ENCODE data around the gene INF2. TPM values are rescaled to one million over a fixed set of nuclear protein-coding genes. Genes with fewer than 3 reads are reported as not detected.

Gene INF2
- total RNA-seq, 3 donors from 2014 or later: 132 to 216 (median 176) TPM

GRCh38 chr14:104680056-104680805, 9.2 kb upstream of the INF2 start:
- H3K4me1 ChIP-seq (ENCODE audit: low read depth): peaks cover 55% of the 10 kb centered on the region
- ATAC-seq: peak; percentile 48

DNA sequence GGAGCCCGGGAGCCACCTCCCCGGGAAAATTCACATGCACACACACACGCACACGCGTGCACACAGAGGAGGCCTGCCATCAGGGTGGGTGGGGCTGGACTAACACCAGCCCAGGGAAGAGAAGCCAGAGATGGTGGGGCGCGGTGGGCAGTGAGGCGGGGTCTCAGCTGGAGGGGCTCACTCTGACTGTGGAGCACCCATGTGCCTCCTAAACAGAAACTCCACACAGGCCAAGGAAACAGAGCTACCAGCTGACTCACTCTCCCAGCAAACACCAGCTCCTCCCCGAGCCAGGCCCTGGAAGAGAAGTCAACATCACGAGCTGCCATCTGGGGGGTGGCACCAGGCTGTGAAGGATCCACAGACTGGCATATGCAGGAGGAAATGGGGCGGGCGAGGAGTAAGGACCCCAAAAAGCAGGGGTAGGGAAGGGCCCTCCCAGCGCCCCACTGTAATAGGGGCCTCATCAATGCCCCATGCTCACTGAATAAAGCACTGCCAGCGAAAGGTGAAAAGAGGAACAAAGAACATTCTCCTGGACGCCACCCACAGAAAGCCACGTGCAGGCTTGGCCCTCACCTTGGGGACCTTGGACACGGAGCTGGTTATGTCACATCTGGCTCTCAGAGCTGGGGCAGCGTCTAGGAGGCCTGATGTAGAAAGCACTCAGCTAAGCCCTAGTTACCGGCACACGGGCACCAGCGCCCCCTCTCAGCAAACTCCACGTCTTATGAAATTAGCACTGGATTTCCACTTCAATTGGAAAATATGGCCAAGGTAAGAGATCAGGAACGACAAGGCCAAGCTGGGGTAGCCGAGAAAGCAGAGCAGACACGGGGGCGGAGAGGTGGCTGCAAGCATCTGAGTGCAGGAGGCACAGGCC, 8.4 kb upstream of the INF2 start:
- intact Hi-C loops (cut with DNase I, micrococcal nuclease): no loop called here
- peak; percentile 70 for ATAC-seq
- TF ChIP-seq CTCF (IDR thresholded peaks at IDR 0.05): no peak
- H3K9me3 ChIP-seq: no peaks in the 10 kb centered on the region
- no peak overlapping the region for H3K4me3 ChIP-seq
- H3K36me3 ChIP-seq (ENCODE audit: low read depth): no peaks in the 10 kb centered on the region
- peak; percentile 78 to 82 (median 81) for DNase-seq
- H3K4me1 ChIP-seq (ENCODE audit: low read depth): peaks cover 55% of the 10 kb centered on the region

More at GRCh38 chr14:104680056-104680805, 9.2 kb upstream of the INF2 start:
- Histone ChIP-seq H3K4me3 (no peak overlapping the region), H3K36me3 (ENCODE audit: low read depth) (no peaks in the 10 kb centered on the region), H3K9me3 (no peaks in the 10 kb centered on the region)
- intact Hi-C loops (cut with DNase I, micrococcal nuclease): no loop called here
- no peak for TF ChIP-seq CTCF (IDR thresholded peaks at IDR 0.05)
- DNase-seq: peak; percentile 50 to 77 (median 60)

GRCh38 chr14:104681689-104682074, 7.7 kb upstream of the INF2 start:
- no peak for TF ChIP-seq CTCF (IDR thresholded peaks at IDR 0.05)
- no peak overlapping the region for H3K4me3 ChIP-seq
- H3K9me3 ChIP-seq: no peaks in the 10 kb centered on the region
- ATAC-seq (peak; percentile 71), DNase-seq (peak; percentile 92 to 94 (median 93))
- intact Hi-C loops (cut with DNase I, micrococcal nuclease): no loop called here
- H3K4me1 ChIP-seq (ENCODE audit: low read depth): peaks cover 59% of the 10 kb centered on the region
- no peaks in the 10 kb centered on the region for H3K36me3 ChIP-seq (ENCODE audit: low read depth)

DNA sequence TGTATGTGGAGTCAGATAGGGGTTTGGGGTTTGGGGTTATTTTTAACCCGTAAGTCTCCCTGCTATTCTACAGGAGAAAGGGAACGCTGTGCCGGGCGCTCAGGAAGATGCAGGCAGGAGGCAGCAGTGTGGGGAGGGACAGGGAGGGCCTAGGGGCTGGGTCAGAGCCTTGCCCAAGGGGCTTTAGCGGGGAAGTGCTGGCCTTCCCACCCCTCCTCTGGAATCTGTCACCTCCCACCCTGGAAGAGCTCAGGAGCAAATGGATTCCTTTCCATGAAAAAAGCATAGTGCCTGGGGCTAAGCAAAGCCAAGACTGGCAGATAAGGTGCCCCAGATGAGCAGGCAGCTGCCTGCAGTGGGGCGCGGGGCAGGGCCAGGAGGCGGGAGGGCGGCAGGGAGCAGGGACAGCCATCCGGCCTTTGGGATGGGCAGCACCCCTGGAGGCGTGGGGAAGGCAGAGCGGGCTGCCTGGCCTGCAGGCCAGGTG, 7.3 kb upstream of the INF2 start:
- no peak for TF ChIP-seq CTCF (IDR thresholded peaks at IDR 0.05)
- peak in 2 of 3 donors; percentile 55 to 61 for DNase-seq
- no peak for ATAC-seq
- intact Hi-C loops (cut with DNase I, micrococcal nuclease): no loop called here
- Histone ChIP-seq H3K36me3 (ENCODE audit: low read depth) (no peaks in the 10 kb centered on the region), H3K4me3 (no peak overlapping the region), H3K9me3 (no peaks in the 10 kb centered on the region), H3K4me1 (ENCODE audit: low read depth) (peaks cover 63% of the 10 kb centered on the region)

DNA sequence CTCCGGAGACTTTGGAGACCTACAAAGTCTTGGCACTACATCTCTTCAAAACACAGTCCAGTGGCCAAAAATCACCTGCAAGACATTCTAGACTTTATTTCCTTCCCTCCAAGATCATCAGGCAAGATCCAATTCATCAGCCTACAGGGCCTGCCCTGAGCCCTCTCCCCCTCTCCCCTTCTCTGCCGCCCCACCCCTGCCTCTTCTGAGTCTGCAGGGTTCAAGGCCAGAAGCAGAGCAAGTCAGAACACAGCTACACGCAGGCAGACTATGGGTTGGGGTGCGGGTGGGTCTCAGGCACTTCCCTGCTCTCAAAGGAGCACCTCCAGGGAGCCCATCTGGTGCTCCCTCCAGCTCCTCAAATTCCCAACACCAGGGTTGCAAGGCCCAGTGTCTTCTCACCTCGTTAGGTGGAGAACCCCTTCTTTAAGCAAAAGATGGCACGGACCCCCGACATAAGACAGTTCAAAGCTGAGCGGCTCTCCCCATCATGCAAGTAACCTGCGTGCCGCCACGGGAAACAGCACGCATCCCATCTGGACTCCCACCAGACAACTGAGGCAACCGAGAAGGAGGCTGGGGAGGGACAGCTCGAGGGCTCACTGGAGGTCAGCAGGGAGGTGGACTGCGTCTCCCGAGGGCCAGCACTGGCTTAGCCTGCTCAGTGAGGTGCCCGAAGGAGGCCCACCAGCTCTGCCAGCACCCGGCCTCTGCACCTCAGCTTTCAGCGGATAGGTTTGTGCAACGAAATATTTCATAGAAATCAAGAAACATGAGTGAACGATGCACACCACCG, 5.6 kb upstream of the INF2 start:
- TF ChIP-seq CTCF (IDR thresholded peaks at IDR 0.05): no peak
- Histone ChIP-seq H3K36me3 (ENCODE audit: low read depth) (no peaks in the 10 kb centered on the region), H3K9me3 (no peaks in the 10 kb centered on the region), H3K4me1 (ENCODE audit: low read depth) (peaks cover 63% of the 10 kb centered on the region), H3K4me3 (no peak overlapping the region)
- intact Hi-C loops (cut with DNase I, micrococcal nuclease): no loop called here
- DNase-seq (peak in 2 of 3 donors; percentile 7 to 46), ATAC-seq (no peak)
